ENCODE measurements around the gene ATP11C. TPM values are rescaled to one million over a fixed set of nuclear protein-coding genes. Genes with fewer than 3 reads are reported as not detected.

ATP11C gene
- total and polyA plus RNA-seq, 2 experiments from 2014 or later: 44.0 to 90.7 TPM

DNA sequence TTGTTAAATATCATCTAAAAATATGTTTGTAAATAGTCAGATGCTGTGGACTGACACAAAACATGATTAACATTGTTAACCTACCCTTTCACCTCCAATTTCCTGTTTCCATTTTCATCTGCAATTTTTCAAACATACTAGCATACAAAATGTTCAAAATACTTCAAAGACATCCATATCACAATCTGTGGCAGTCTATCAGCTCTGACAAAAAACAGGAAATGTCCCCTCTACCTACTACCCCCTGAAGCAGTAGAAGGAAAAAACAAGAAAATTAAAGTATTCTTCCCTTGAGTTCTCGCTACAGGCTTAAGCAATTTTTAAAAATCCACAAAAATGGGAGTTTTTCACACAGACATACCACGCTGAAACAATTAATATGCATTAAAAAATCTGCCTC is 116.6 kb downstream of the ATP11C start (continued):
- no peak for TF ChIP-seq ETS1 (IDR thresholded peaks at IDR 0.05)
- TF ChIP-seq NANOG (IDR thresholded peaks at IDR 0.05; ENCODE audit: borderline replicate concordance): no peak
- TF ChIP-seq EZH2phosphoT487 (IDR thresholded peaks at IDR 0.05; ENCODE audit: unreplicated experiment): no peak
- TF ChIP-seq, protein P1, sequence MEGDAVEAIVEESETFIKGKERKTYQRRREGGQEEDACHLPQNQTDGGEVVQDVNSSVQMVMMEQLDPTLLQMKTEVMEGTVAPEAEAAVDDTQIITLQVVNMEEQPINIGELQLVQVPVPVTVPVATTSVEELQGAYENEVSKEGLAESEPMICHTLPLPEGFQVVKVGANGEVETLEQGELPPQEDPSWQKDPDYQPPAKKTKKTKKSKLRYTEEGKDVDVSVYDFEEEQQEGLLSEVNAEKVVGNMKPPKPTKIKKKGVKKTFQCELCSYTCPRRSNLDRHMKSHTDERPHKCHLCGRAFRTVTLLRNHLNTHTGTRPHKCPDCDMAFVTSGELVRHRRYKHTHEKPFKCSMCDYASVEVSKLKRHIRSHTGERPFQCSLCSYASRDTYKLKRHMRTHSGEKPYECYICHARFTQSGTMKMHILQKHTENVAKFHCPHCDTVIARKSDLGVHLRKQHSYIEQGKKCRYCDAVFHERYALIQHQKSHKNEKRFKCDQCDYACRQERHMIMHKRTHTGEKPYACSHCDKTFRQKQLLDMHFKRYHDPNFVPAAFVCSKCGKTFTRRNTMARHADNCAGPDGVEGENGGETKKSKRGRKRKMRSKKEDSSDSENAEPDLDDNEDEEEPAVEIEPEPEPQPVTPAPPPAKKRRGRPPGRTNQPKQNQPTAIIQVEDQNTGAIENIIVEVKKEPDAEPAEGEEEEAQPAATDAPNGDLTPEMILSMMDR (conservative IDR thresholded peaks at IDR 0.05; ENCODE audit: low read depth in 2 of 2): no peak
- TF ChIP-seq POLR2AphosphoS5 (IDR thresholded peaks at IDR 0.05; ENCODE audit: low read depth): no peak
- no peak for TF ChIP-seq REST (IDR thresholded peaks at IDR 0.05; ENCODE audit: unreplicated experiment)

DNA sequence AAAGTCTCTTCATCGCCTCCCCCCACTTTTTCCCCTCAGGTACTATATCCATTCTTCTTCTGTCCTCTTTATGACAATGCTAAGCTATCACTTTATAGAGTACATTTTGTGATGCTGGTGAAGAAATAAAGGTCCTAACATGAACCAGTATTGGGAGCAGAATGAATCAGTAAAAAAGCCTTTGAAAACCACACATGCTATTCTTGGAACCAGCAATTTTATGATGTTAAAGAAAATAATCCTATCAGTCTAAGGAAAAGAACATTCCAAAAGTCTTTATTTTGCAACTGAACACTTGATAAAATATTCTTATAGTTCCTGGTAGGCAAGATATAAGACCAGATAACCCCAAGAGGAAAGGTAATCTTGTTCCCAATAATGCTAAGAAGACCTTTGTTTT is 117.1 kb downstream of the ATP11C start:
- no peaks in the 10 kb centered on the region for H4K20me1 ChIP-seq (replicated peaks; ENCODE audit: insufficient read depth)
- H3K27ac ChIP-seq (ENCODE audit: low read depth): no peak overlapping the region
- no peak overlapping the region for H3K4me3 Mint-ChIP-seq
- H3K4me2 ChIP-seq: no peak overlapping the region
- peaks cover 4% of the 10 kb centered on the region; the same call in 1 of the 3 replicates for H3K4me1 Mint-ChIP-seq
- H3K4me1 ChIP-seq (ENCODE audit: insufficient read depth): no peaks in the 10 kb centered on the region
- H3K27ac Mint-ChIP-seq: no peak overlapping the region
- no peaks in the 10 kb centered on the region for H3K27me3 ChIP-seq (ENCODE audit: insufficient read depth)
- H3K36me3 Mint-ChIP-seq (ENCODE audit: low read depth): peaks cover 7% of the 10 kb centered on the region; the same call in 1 of the 3 replicates
- no peak overlapping the region for H2AFZ ChIP-seq
- no peaks in the 10 kb centered on the region for H3F3A ChIP-seq (replicated peaks; ENCODE audit: low read depth)
- H3K9me2 ChIP-seq (ENCODE audit: insufficient read depth): no peaks in the 10 kb centered on the region
- ATAC-seq: no peak
- no peak for DNase-seq (ENCODE audit: low spot score)
- H3K4me3 ChIP-seq: no peak overlapping the region
- no peaks in the 10 kb centered on the region for H3K36me3 ChIP-seq (ENCODE audit: insufficient read depth)
- no peaks in the 10 kb centered on the region for H3K27me3 Mint-ChIP-seq (ENCODE audit: insufficient read depth, low read depth, poor library complexity)
- H3K9me3 Mint-ChIP-seq: no peaks in the 10 kb centered on the region
- no peaks in the 10 kb centered on the region for H3K79me2 ChIP-seq (replicated peaks; ENCODE audit: insufficient read depth)
- TF ChIP-seq REST (IDR thresholded peaks at IDR 0.05; ENCODE audit: unreplicated experiment) (no peak), EZH2 (IDR thresholded peaks at IDR 0.05; ENCODE audit: low read depth, unreplicated experiment) (no peak), ETS1 (IDR thresholded peaks at IDR 0.05) (no peak), CREB1 (CRISPR knock-in tag; IDR thresholded peaks at IDR 0.05; ENCODE audit: low read depth) (no peak), STAT1 (IDR thresholded peaks at IDR 0.05; ENCODE audit: unreplicated experiment) (no peak)

Measured in GM23338 (cell line).